ENCODE results near the gene GJB3. TPM values are rescaled to one million over a fixed set of nuclear protein-coding genes. Genes with fewer than 3 reads are reported as not detected.

The GJB3 gene
- total and polyA plus RNA-seq, 9 of the 15 experiments (the other 6 are each of a cell fraction or from before 2014, with no cell fraction given), result not detected

GRCh38 chr1:34779005-34779404, 2.0 kb upstream of the GJB3 start:
- H3K9me1 ChIP-seq (ENCODE audit: control insufficient read depth, insufficient read depth, low read length), result no peaks in the 10 kb centered on the region
- peaks cover 49 to 74% of the 10 kb centered on the region in 2 experiments for H3K27me3 ChIP-seq (ENCODE audit: control insufficient read depth in 2 of 2, insufficient read depth in 2 of 2, low read length in 2 of 2)
- peaks cover 0 to 11% of the 10 kb centered on the region in 2 experiments; a peak in 1 of 5 replicates for H3K4me1 ChIP-seq (replicated peaks in 1 of 2; ENCODE audit: control insufficient read depth in 2 of 2, insufficient read depth in 2 of 2, low read length in 2 of 2)
- no peak overlapping the region for H3K4me3 ChIP-seq
- no peak overlapping the region for H3K9ac ChIP-seq (ENCODE audit: insufficient read depth in 1 of 2, low read depth in 2 of 2, low read length in 2 of 2)
- FAIRE-seq, result no peak
- TF ChIP-seq ZNF445 (CRISPR knock-in tag; IDR thresholded peaks at IDR 0.05; ENCODE audit: low read depth), result no peak
- TF ChIP-seq RBM22 (IDR thresholded peaks at IDR 0.05; ENCODE audit: low read depth, low read length, poor library complexity, severe bottlenecking), result no peak
- no peak for TF ChIP-seq HCFC1 (IDR thresholded peaks at IDR 0.05; ENCODE audit: low read depth, low read length)
- no peak for TF ChIP-seq CHCHD3 (CRISPR knock-in tag; IDR thresholded peaks at IDR 0.05)
- no peak for TF ChIP-seq TAF15 (IDR thresholded peaks at IDR 0.05; ENCODE audit: low read depth, low read length)
- no peak for TF ChIP-seq ATF7 (IDR thresholded peaks at IDR 0.05)
- TF ChIP-seq SIRT6 (IDR thresholded peaks at IDR 0.05; ENCODE audit: low read depth, low read length), result no peak
- TF ChIP-seq TFAM (CRISPR knock-in tag; conservative IDR thresholded peaks at IDR 0.05), result no peak
- TF ChIP-seq POLR2B (IDR thresholded peaks at IDR 0.05; ENCODE audit: low read depth, partially characterized antibody), result no peak
- no peak for TF ChIP-seq CEBPG (CRISPR knock-in tag; IDR thresholded peaks at IDR 0.05)
- TF ChIP-seq CEBPG (tag; conservative IDR thresholded peaks at IDR 0.05 in 1 of 2, IDR thresholded peaks at IDR 0.05 in 1 of 2), result peak; percentile 34 to 72; a peak in 3 of 4 replicates
- TF ChIP-seq CEBPB (tag; IDR thresholded peaks at IDR 0.05), result peak; percentile 70
- intact Hi-C loops (cut with micrococcal nuclease), result no loop called here
- H2AFZ ChIP-seq (ENCODE audit: low read depth, low read length), result no peak overlapping the region
- no peaks in the 10 kb centered on the region for H3K9me3 ChIP-seq (replicated peaks; ENCODE audit: control insufficient read depth, insufficient read depth, low read depth, low read length)
- in situ Hi-C loops (cut with MboI), result no loop called here
- H3K4me2 ChIP-seq (ENCODE audit: insufficient read depth, low read length), result no peak overlapping the region
- WGBS (ENCODE audit: insufficient coverage, low coverage, missing lambda C conversion rate), result 4% methylated on average over 5 of the region's 5 CpGs
- ChIA-PET POLR2A (no interaction called here), CTCF (ENCODE audit: low intra/inter-chr PET ratio) (no interaction called here)
- no peaks in the 10 kb centered on the region for H3K36me3 ChIP-seq (ENCODE audit: control insufficient read depth, insufficient read depth, low read length)
- no peaks in the 10 kb centered on the region for H3K79me2 ChIP-seq (ENCODE audit: control insufficient read depth, insufficient read depth, low read length)
- no peak for ATAC-seq
- no peak overlapping the region for H3K27ac ChIP-seq (ENCODE audit: extremely low read depth, low read depth, low read length)
- no peak for DNase-seq (ENCODE audit: extremely low read depth in 1 of 4, low spot score in 3 of 4)
- no TSS peak for BruUV-seq (replicated peaks)
- H4K20me1 ChIP-seq (replicated peaks; ENCODE audit: control insufficient read depth, insufficient read depth, low read length), result 0 out of 2 replicates have a peak, but pooled peaks cover 3% of the 10 kb centered on the region

Measured in K562 (cell line).